Motor neuron (in vitro differentiated cells): Measurements from ENCODE around the gene CNTNAP3. TPM values are rescaled to one million over a fixed set of nuclear protein-coding genes. Genes with fewer than 3 reads are reported as not detected.
A peak's percentile ranks its signal among the peaks of the same experiment; 100 is the strongest.
"Not testable (repeated sequence)": the region's sequence is repeated elsewhere in the genome, so short reads cannot be mapped to it uniquely, and the experiment has no call there.

Experiments used
- ATAC-seq, 8 experiments: fragments of 200-7000 bp; cut with Tn5 transposase; replicated peaks in 6 of 8; 2 replicates each; pipeline ENCODE4 v1.8.0; 2021; ENCODE audit warnings: mild to moderate bottlenecking in 8 of 8, moderate library complexity in 8 of 8
- H3K27ac ChIP-seq, 2 donors: fragments of 250-450 bp; sonication (Bioruptor Pico); 2 replicates each; pipeline ENCODE4 v1.9.0; 2021; ENCODE audit warnings: antibody characterized with exemption in 2 of 2, mild to moderate bottlenecking in 2 of 2, moderate library complexity in 1 of 2
- H3K4me1 ChIP-seq, 2 donors: fragments of 250-450 bp; sonication (Bioruptor Pico); replicated peaks in 1 of 2; 2 replicates each; pipeline ENCODE4 v1.6.1; 2021; ENCODE audit warnings: antibody characterized with exemption in 2 of 2, mild to moderate bottlenecking in 2 of 2, moderate library complexity in 1 of 2
- H3K4me3 ChIP-seq, 5 donors: fragments of 250-450 bp; sonication (Bioruptor Pico); 2 replicates each; pipeline ENCODE4 v1.9.0; 2021; ENCODE audit warnings: antibody characterized with exemption in 5 of 5, mild to moderate bottlenecking in 5 of 5, moderate library complexity in 4 of 5
- WGBS, 10 experiments: fragments of 450-650 bp; shearing (Covaris generic); methylation state at CpG; one replicate each; pipeline ENCODE4 v1.0.0; 2022; 5-methylcytosine and 5-hydroxymethylcytosine counted together
- in situ Hi-C, 9 experiments: fragments of 400-800 bp; cut with MboI; loops; one replicate each; pipeline ENCODE4 v1.15.0; 2021; ENCODE audit warnings: low sequenced_read_pairs in 9 of 9, low pct_unique_long_range_greater_than_20kb in 2 of 9; ENCODE audit not compliant: unreplicated experiment in 9 of 9
- total RNA-seq, 8 experiments: library from RNA; unstranded; fragments of 300-600 nt; gene quantifications; 2 replicates each; pipeline versions ENCODE4 v1.2.3 to v1.2.4, GENCODE V29; 2022

Gene CNTNAP3
- total RNA-seq, 8 experiments from 2014 or later, result 2.1 to 39.3 (median 2.7) TPM; not detected in 1

- H3K4me1 ChIP-seq, H3K27ac ChIP-seq, ATAC-seq, in situ Hi-C loops, H3K4me3 ChIP-seq: not testable (repeated sequence)
- WGBS, 10 experiments, result 36 to 100% (median 87%) methylated on average over 3 to 7 of the region's 10 CpGs; no CpG with 5 or more reads in 5 of the 10 experiments
Observed at GRCh38 chr9:39041774-39042173, 246.2 kb downstream of the CNTNAP3 start.

- WGBS, 10 experiments, result 5 to 100% (median 90%) methylated on average over 2 of the region's 2 CpGs; no CpG with 5 or more reads in 4 of the 10 experiments
- H3K27ac ChIP-seq, H3K4me1 ChIP-seq, H3K4me3 ChIP-seq, in situ Hi-C loops: not testable (repeated sequence)
- ATAC-seq, result peak in 1 of 8 experiments; percentile 90
Observed at GRCh38 chr9:39039148-39039547, 248.8 kb downstream of the CNTNAP3 start.

- H3K4me1 ChIP-seq, in situ Hi-C loops, H3K27ac ChIP-seq, H3K4me3 ChIP-seq: not testable (repeated sequence)
- 80% methylated on average over 1 of the region's 1 CpG; no CpG with 5 or more reads in 9 of the 10 experiments for WGBS, 10 experiments
- peak in 1 of 8 experiments; percentile 28 for ATAC-seq
Observed at GRCh38 chr9:39038221-39038620, 249.7 kb downstream of the CNTNAP3 start.

GRCh38 chr9:39033849-39034248 lies 254.1 kb downstream of the CNTNAP3 start:
- 8 to 100% (median 92%) methylated on average over 2 of the region's 2 CpGs; no CpG with 5 or more reads in 7 of the 10 experiments for WGBS, 10 experiments
- in situ Hi-C loops, ATAC-seq, H3K4me3 ChIP-seq, H3K27ac ChIP-seq, H3K4me1 ChIP-seq: not testable (repeated sequence)

GRCh38 chr9:39030204-39031019 lies 257.6 kb downstream of the CNTNAP3 start:
- H3K4me3 ChIP-seq, in situ Hi-C loops, H3K4me1 ChIP-seq, H3K27ac ChIP-seq: not testable (repeated sequence)
- WGBS, 10 experiments, result 100% methylated on average over 1 of the region's 11 CpGs; no CpG with 5 or more reads in 9 of the 10 experiments
- ATAC-seq, result peak in 2 of 8 experiments; percentile 19 to 76

- in situ Hi-C loops, H3K4me1 ChIP-seq, H3K27ac ChIP-seq, H3K4me3 ChIP-seq: not testable (repeated sequence)
- WGBS, 10 experiments, result 80 to 100% (median 83%) methylated on average over 1 of the region's 5 CpGs; no CpG with 5 or more reads in 6 of the 10 experiments
- peak in 1 of 8 experiments; percentile 69 for ATAC-seq
Observed at GRCh38 chr9:39028855-39029254, 259.1 kb downstream of the CNTNAP3 start.

- ATAC-seq, in situ Hi-C loops, H3K27ac ChIP-seq, H3K4me3 ChIP-seq, H3K4me1 ChIP-seq: not testable (repeated sequence)
- 0 to 100% (median 88%) methylated on average over 1 to 7 of the region's 7 CpGs; no CpG with 5 or more reads in 3 of the 10 experiments for WGBS, 10 experiments
Observed at GRCh38 chr9:39028168-39028567, 259.8 kb downstream of the CNTNAP3 start.

- in situ Hi-C loops, H3K4me3 ChIP-seq, H3K27ac ChIP-seq, ATAC-seq, H3K4me1 ChIP-seq: not testable (repeated sequence)
- 0 to 100% (median 82%) methylated on average over 1 to 4 of the region's 4 CpGs for WGBS, 10 experiments
Observed at GRCh38 chr9:39025911-39026588, 261.9 kb downstream of the CNTNAP3 start.

Other genes with a start within 250 kb of the CNTNAP3 start
- 1 to 10 TPM in 2 of 8 experiments, under 1 TPM in 3, not detected in 3; 0.18 to 1.3 (median 0.46) TPM for gene SPATA31A1, start 67.5 kb upstream of the CNTNAP3 start, total RNA-seq